IMR-90 (cell line): Measurements from ENCODE around the gene DNAH3. TPM values are rescaled to one million over a fixed set of nuclear protein-coding genes. Genes with fewer than 3 reads are reported as not detected.
A peak's percentile ranks its signal among the peaks of the same experiment; 100 is the strongest.

ENCODE experiments used
- ATAC-seq: fragments of 200-7000 bp; cut with Tn5 transposase; 2 replicates; pipeline ENCODE4 v1.9.1; 2020; ENCODE audit warnings: low read depth, mild to moderate bottlenecking, moderate library complexity
- BruUV-seq: library from RNA; stranded (reverse); fragments of 400-500 nt; replicated peaks from 2 replicates; lab custom pipeline; 2021; lab: Mats Ljungman, UMichigan
- CTCF ChIA-PET: fragments of 300-600 bp; formaldehyde crosslinking; extraction: SDS; loops from one replicate; lab custom pipeline; 2021; ENCODE audit warnings: antibody characterized with exemption; lab: Yijun Ruan, JAX
- POLR2A ChIA-PET: fragments of 300-600 bp; sonication (Branson Sonifier 250); formaldehyde crosslinking; loops from one replicate; lab custom pipeline; 2022; ENCODE audit warnings: antibody characterized with exemption; ENCODE audit not compliant: unreplicated experiment; lab: Charles Lee
- DNase-seq: peaks from one replicate; pipeline ENCODE4 v3.0.0; 2013
- H2AFZ ChIP-seq: replicated peaks from 2 replicates; pipeline ENCODE3; 2013; ENCODE audit warnings: low read length, mild to moderate bottlenecking; ENCODE audit not compliant: poor library complexity
- H2AK5ac ChIP-seq: 2 replicates; pipeline ENCODE4 v1.6.1; 2013; ENCODE audit warnings: low read depth, low read length, inconsistent platforms
- H2AK9ac ChIP-seq: replicated peaks from 2 replicates; pipeline ENCODE3; 2013; ENCODE audit warnings: mild to moderate bottlenecking, low read depth, low read length, moderate library complexity; ENCODE audit not compliant: poor library complexity
- H2BK120ac ChIP-seq: 2 replicates; pipeline ENCODE4 v1.6.1; 2013; ENCODE audit warnings: low read depth, low read length, inconsistent platforms
- H2BK15ac ChIP-seq: 3 replicates; pipeline ENCODE4 v1.6.1; 2013; ENCODE audit warnings: low read depth, low read length, inconsistent platforms
- H2BK20ac ChIP-seq: 2 replicates; pipeline ENCODE4 v1.6.1; 2013; ENCODE audit warnings: low read depth, mild to moderate bottlenecking, inconsistent platforms, low read length, moderate library complexity
- H2BK5ac ChIP-seq: 2 replicates; pipeline ENCODE4 v1.6.1; 2013; ENCODE audit warnings: mild to moderate bottlenecking, low read depth, low read length, inconsistent platforms; ENCODE audit not compliant: poor library complexity, severe bottlenecking
- H3K14ac ChIP-seq: replicated peaks from 2 replicates; pipeline ENCODE4 v1.6.1; 2013; ENCODE audit warnings: low read depth, low read length, inconsistent platforms
- H3K18ac ChIP-seq: 2 replicates; pipeline ENCODE4 v1.6.1; 2013; ENCODE audit warnings: low read depth, low read length, control low read depth
- H3K23ac ChIP-seq: 2 replicates; pipeline ENCODE4 v1.6.1; 2013; ENCODE audit warnings: low read depth, low read length, inconsistent platforms
- H3K27ac ChIP-seq: 2 replicates; pipeline ENCODE4 v1.5.1; 2013; ENCODE audit warnings: mild to moderate bottlenecking, control low read depth, low read length; ENCODE audit not compliant: insufficient read depth
- H3K27me3 ChIP-seq: 2 replicates; pipeline ENCODE4 v1.6.1; 2013; ENCODE audit warnings: low read length; ENCODE audit not compliant: control insufficient read depth, insufficient read depth
- H3K36me3 ChIP-seq: 2 replicates; pipeline ENCODE4 v1.6.1; 2013; ENCODE audit warnings: low read length, mixed read lengths; ENCODE audit not compliant: control insufficient read depth, insufficient read depth
- H3K4ac ChIP-seq: 2 replicates; pipeline ENCODE4 v1.6.1; 2013; ENCODE audit warnings: low read depth, low read length, inconsistent platforms
- H3K4me1 ChIP-seq: 2 replicates; pipeline ENCODE4 v1.6.1; 2013; ENCODE audit warnings: low read length, mixed read lengths; ENCODE audit not compliant: control insufficient read depth, insufficient read depth
- H3K4me2 ChIP-seq: 2 replicates; pipeline ENCODE4 v1.6.1; 2013; ENCODE audit warnings: low read depth, mild to moderate bottlenecking, control low read depth, low read length, moderate library complexity
- H3K4me3 ChIP-seq: 2 replicates; pipeline ENCODE4 v1.5.1; 2013; ENCODE audit warnings: low read depth, mild to moderate bottlenecking, control low read depth, low read length, moderate library complexity; ENCODE audit not compliant: insufficient read depth
- H3K56ac ChIP-seq: 2 replicates; pipeline ENCODE4 v1.6.1; 2013; ENCODE audit warnings: low read length, inconsistent platforms; ENCODE audit not compliant: insufficient read depth; ENCODE audit errors: extremely low read depth
- H3K79me1 ChIP-seq, 2 experiments: 2 replicates each; pipeline ENCODE4 v1.6.1; 2013; ENCODE audit warnings: low read length in 2 of 2, inconsistent platforms in 1 of 2, low read depth in 1 of 2
- H3K9ac ChIP-seq: 2 replicates; pipeline ENCODE4 v1.6.1; 2013; ENCODE audit warnings: low read depth, low read length, control low read depth
- H3K9me1 ChIP-seq: 2 replicates; pipeline ENCODE4 v1.6.1; 2013; ENCODE audit warnings: low read length, inconsistent platforms; ENCODE audit not compliant: insufficient read depth
- H3K9me3 ChIP-seq: 2 replicates; pipeline ENCODE4 v1.6.1; 2013; ENCODE audit warnings: low read length; ENCODE audit not compliant: control insufficient read depth, insufficient read depth
- H4K20me1 ChIP-seq: 2 replicates; pipeline ENCODE4 v1.6.1; 2013; ENCODE audit warnings: low read length, inconsistent platforms; ENCODE audit not compliant: insufficient read depth
- H4K5ac ChIP-seq: 2 replicates; pipeline ENCODE4 v1.6.1; 2013; ENCODE audit warnings: mild to moderate bottlenecking, low read depth, low read length, control low read depth
- H4K8ac ChIP-seq, 2 experiments: 2 replicates each; pipeline ENCODE4 v1.6.1; 2013; ENCODE audit warnings: low read depth in 2 of 2, low read length in 2 of 2, control low read depth in 1 of 2, inconsistent platforms in 1 of 2
- H4K91ac ChIP-seq: 2 replicates; pipeline ENCODE4 v1.6.1; 2013; ENCODE audit warnings: low read depth, low read length, inconsistent platforms; ENCODE audit not compliant: insufficient read depth
- CEBPB ChIP-seq: IDR thresholded peaks from 2 replicates; pipeline ENCODE4 v1.6.1; 2012; ENCODE audit warnings: low read depth, low read length, improper control_type of control experiment
- CHD1 ChIP-seq: IDR thresholded peaks from 2 replicates; pipeline ENCODE4 v1.6.1; 2012; ENCODE audit warnings: low read depth, low read length, improper control_type of control experiment
- MAFK ChIP-seq: IDR thresholded peaks from 2 replicates; pipeline ENCODE4 v1.6.1; 2012; ENCODE audit warnings: low read depth, low read length, improper control_type of control experiment
- NFE2L2 ChIP-seq: fragments of 150-350 bp; IDR thresholded peaks from 2 replicates; pipeline ENCODE4 v1.6.1; 2016; ENCODE audit warnings: low read depth, mild to moderate bottlenecking, low read length
- POLR2A ChIP-seq: IDR thresholded peaks from 2 replicates; pipeline ENCODE4 v1.6.1; 2012; ENCODE audit warnings: mild to moderate bottlenecking, low read depth, low read length
- RAD21 ChIP-seq: IDR thresholded peaks from 2 replicates; pipeline ENCODE4 v1.6.1; 2012; ENCODE audit warnings: low read length, improper control_type of control experiment
- RFX5 ChIP-seq: IDR thresholded peaks from 2 replicates; pipeline ENCODE4 v1.8.0; 2012; ENCODE audit warnings: low read depth, mild to moderate bottlenecking, low read length, moderate library complexity
- SMC3 ChIP-seq: fragments of 150-350 bp; IDR thresholded peaks from 2 replicates; pipeline ENCODE4 v1.6.1; 2016; ENCODE audit warnings: low read depth, mild to moderate bottlenecking, antibody characterized with exemption, low read length, moderate library complexity
- USF2 ChIP-seq: fragments of 150-350 bp; IDR thresholded peaks from 2 replicates; pipeline ENCODE4 v1.6.1; 2017; ENCODE audit warnings: mild to moderate bottlenecking, antibody characterized with exemption, low read length, low read depth
- WGBS, 2 experiments: methylation state at CpG; one replicate each; pipeline versions ENCODE4 v1.1.5 to v1.1.7; 2013; ENCODE audit warnings: missing lambda C conversion rate in 2 of 2; ENCODE audit not compliant: insufficient read length in 1 of 2; ENCODE audit errors: extremely low coverage in 2 of 2; 5-methylcytosine and 5-hydroxymethylcytosine counted together
- dilution Hi-C: fragments of 300-500 bp; cut with HindIII; formaldehyde crosslinking; loops from one replicate; pipeline ENCODE4 v1.14.3; 2018; ENCODE audit warnings: low sequenced_read_pairs; ENCODE audit not compliant: unreplicated experiment
- in situ Hi-C: fragments of 300-500 bp; cut with MboI; formaldehyde crosslinking; loops from 3 replicates; pipeline ENCODE4 v1.14.3; 2019; ENCODE audit warnings: low sequenced_read_pairs, inconsistent platforms, mixed read lengths
- intact Hi-C: fragments of 100-400 bp; cut with micrococcal nuclease; formaldehyde crosslinking; loops from 2 replicates; pipeline ENCODE4 v1.10.0; 2022
- polyA plus RNA-seq, 3 experiments: library from polyadenylated mRNA; depleted of rRNA; stranded (reverse); fragments of >200 nt; gene quantifications; 2 replicates each; pipeline ENCODE4 v1.2.3, GENCODE V29; 2012; ENCODE audit warnings: low replicate concordance in 1 of 3
- total RNA-seq: library from RNA; depleted of rRNA; stranded (reverse); fragments of >200 nt; gene quantifications from 2 replicates; pipeline ENCODE4 v1.2.3, GENCODE V29; 2012
- TF ChIP-seq, protein P1 (sequence below): conservative IDR thresholded peaks from 2 replicates; pipeline ENCODE4 v1.5.1; 2012; ENCODE audit warnings: mild to moderate bottlenecking, low read depth, low read length, improper control_type of control experiment
- TF ChIP-seq, protein P2 (sequence below): fragments of 150-350 bp; IDR thresholded peaks from 2 replicates; pipeline ENCODE4 v1.6.1; 2016; ENCODE audit warnings: low read depth, mild to moderate bottlenecking, low read length, moderate library complexity, borderline replicate concordance

DNAH3 gene
- total and polyA plus RNA-seq, 2 of the 4 experiments (the other 2 are of a cell fraction), result not detected

GRCh38 chr16:21116148-21116693, 34.4 kb downstream of the DNAH3 start:
- ATAC-seq, result no peak
- no peak for DNase-seq
- intact Hi-C loops, result no loop called here
- Histone ChIP-seq H2AK5ac (no peak overlapping the region), H2AK9ac (no peak overlapping the region), H4K20me1 (no peaks in the 10 kb centered on the region), H3K79me1 (no peaks in the 10 kb centered on the region), H4K8ac (peak overlapping the region in 1 of 2 experiments; percentile 40; a peak in 1 of 4 replicates), H3K4me3 (peak overlapping the region; percentile 32; the same call in 1 of the 2 replicates), H4K91ac (no peak overlapping the region), H2BK15ac (no peak overlapping the region), H3K27ac (no peak overlapping the region), H3K56ac (no peak overlapping the region), H4K5ac (peak overlapping the region; percentile 11; the same call in 1 of the 2 replicates), H3K4ac (no peak overlapping the region), H3K23ac (no peak overlapping the region), H3K14ac (no peak overlapping the region), H3K9me3 (no peaks in the 10 kb centered on the region), H3K27me3 (peaks cover 3% of the 10 kb centered on the region; the same call in 1 of the 2 replicates), H2BK120ac (no peak overlapping the region), H3K4me2 (peak overlapping the region; percentile 55; the same call in 1 of the 2 replicates), H3K9me1 (no peaks in the 10 kb centered on the region), H2BK5ac (no peak overlapping the region), H2AFZ (peak overlapping the region; percentile 75), H3K18ac (no peak overlapping the region; the same call in 1 of the 2 replicates), H3K4me1 (no peaks in the 10 kb centered on the region), H3K9ac (no peak overlapping the region), H3K36me3 (no peaks in the 10 kb centered on the region), H2BK20ac (no peak overlapping the region)
- ChIA-PET CTCF (no interaction called here), POLR2A (no interaction called here)
- WGBS, 2 experiments, result 55% methylated on average over 4 of the region's 13 CpGs; no CpG with 5 or more reads in 1 of the 2 experiments
- in situ Hi-C loops, result no loop called here
- BruUV-seq, result no TSS peak
- dilution Hi-C loops, result no loop called here
- TF ChIP-seq RFX5 (no peak), POLR2A (no peak), SMC3 (no peak), CHD1 (no peak), CEBPB (no peak), RAD21 (no peak), NFE2L2 (no peak), MAFK (no peak), USF2 (no peak)
- TF ChIP-seq, protein P1, sequence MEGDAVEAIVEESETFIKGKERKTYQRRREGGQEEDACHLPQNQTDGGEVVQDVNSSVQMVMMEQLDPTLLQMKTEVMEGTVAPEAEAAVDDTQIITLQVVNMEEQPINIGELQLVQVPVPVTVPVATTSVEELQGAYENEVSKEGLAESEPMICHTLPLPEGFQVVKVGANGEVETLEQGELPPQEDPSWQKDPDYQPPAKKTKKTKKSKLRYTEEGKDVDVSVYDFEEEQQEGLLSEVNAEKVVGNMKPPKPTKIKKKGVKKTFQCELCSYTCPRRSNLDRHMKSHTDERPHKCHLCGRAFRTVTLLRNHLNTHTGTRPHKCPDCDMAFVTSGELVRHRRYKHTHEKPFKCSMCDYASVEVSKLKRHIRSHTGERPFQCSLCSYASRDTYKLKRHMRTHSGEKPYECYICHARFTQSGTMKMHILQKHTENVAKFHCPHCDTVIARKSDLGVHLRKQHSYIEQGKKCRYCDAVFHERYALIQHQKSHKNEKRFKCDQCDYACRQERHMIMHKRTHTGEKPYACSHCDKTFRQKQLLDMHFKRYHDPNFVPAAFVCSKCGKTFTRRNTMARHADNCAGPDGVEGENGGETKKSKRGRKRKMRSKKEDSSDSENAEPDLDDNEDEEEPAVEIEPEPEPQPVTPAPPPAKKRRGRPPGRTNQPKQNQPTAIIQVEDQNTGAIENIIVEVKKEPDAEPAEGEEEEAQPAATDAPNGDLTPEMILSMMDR, result no peak
- TF ChIP-seq, protein P2, sequence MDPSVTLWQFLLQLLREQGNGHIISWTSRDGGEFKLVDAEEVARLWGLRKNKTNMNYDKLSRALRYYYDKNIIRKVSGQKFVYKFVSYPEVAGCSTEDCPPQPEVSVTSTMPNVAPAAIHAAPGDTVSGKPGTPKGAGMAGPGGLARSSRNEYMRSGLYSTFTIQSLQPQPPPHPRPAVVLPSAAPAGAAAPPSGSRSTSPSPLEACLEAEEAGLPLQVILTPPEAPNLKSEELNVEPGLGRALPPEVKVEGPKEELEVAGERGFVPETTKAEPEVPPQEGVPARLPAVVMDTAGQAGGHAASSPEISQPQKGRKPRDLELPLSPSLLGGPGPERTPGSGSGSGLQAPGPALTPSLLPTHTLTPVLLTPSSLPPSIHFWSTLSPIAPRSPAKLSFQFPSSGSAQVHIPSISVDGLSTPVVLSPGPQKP, result no peak
